Mesodermal cell (in vitro differentiated cells): ENCODE measurements around the gene PRMT7.

Experiments
- H3K27ac ChIP-seq: 2 replicates; pipeline ENCODE4 v1.7.0; 2013; ENCODE audit warnings: mild to moderate bottlenecking, low read depth, low read length, moderate library complexity; ENCODE audit not compliant: severe bottlenecking
- H3K36me3 ChIP-seq: 2 replicates; pipeline ENCODE4 v1.7.1; 2013; ENCODE audit warnings: mild to moderate bottlenecking, low read length, moderate library complexity; ENCODE audit not compliant: control insufficient read depth, insufficient read depth
- H3K4me1 ChIP-seq: one replicate; pipeline ENCODE4 v1.7.1; 2013; ENCODE audit warnings: mild to moderate bottlenecking, low read length; ENCODE audit not compliant: insufficient read depth, control insufficient read depth, poor library complexity, severe bottlenecking
- H3K4me3 ChIP-seq: 2 replicates; pipeline ENCODE4 v1.7.0; 2013; ENCODE audit warnings: low read length, control low read depth, mild to moderate bottlenecking; ENCODE audit not compliant: insufficient read depth, poor library complexity, severe bottlenecking; ENCODE audit errors: extremely low read depth
- H3K9me3 ChIP-seq: 2 replicates; pipeline ENCODE4 v1.7.1; 2013; ENCODE audit warnings: mild to moderate bottlenecking, low read length, moderate library complexity; ENCODE audit not compliant: control insufficient read depth
- WGBS, 2 experiments: methylation state at CpG; one replicate each; pipeline ENCODE4 v1.1.5; 2013; ENCODE audit warnings: missing lambda C conversion rate in 2 of 2; ENCODE audit not compliant: insufficient coverage in 2 of 2; 5-methylcytosine and 5-hydroxymethylcytosine counted together

PRMT7 gene

DNA sequence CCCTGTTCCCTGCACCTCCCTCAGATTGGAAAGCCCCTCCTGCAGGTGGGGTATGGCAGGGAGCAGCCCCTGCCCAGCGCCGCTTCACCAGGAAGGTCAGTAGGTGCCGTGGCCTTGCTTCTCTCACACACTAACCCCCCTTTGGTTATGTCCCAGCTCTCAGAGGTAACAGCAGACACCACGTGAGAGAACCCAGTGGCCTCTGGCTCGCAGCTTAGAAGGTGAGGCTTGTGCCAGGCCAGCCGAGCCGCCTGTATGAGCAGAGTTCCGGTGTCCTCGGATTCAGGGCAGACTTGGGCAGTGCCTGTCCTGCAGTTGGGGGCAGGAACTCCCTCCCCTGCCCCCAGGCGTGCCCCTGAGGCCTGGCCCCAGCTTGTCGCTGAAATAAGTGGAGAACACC lies 47.1 kb downstream of the PRMT7 start:
- H3K4me1 ChIP-seq = no peaks in the 10 kb centered on the region
- 91 to 99% methylated on average over 9 of the region's 11 CpGs for WGBS, 2 experiments
- H3K9me3 ChIP-seq = no peaks in the 10 kb centered on the region
- H3K4me3 ChIP-seq = no peak overlapping the region
- peaks cover 48% of the 10 kb centered on the region for H3K36me3 ChIP-seq
- H3K27ac ChIP-seq = no peak overlapping the region

DNA sequence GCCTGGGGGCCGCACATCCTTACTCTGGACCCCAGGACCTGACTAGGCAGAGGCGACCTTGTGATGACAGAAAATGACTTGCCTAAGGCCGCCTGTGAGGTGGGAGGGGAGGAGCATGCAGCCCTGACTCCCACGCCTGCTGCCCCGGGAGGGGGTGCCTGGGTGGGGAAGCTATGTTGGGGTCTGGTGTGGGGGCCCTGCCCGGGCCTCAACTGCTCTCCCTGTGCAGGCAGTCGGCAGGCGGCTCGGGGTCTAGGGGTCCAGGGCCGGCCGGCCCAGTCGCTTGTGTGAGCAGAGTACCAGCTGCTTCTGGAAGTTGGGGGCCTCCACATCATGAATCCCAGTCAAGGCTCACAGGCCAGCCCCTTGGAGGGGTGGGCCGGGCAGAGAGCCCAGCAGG lies 48.1 kb downstream of the PRMT7 start:
- Histone ChIP-seq H3K9me3 (no peaks in the 10 kb centered on the region), H3K27ac (no peak overlapping the region), H3K4me1 (peaks cover under 1% of the 10 kb centered on the region), H3K4me3 (no peak overlapping the region), H3K36me3 (peaks cover 38% of the 10 kb centered on the region)
- WGBS, 2 experiments = 95 to 98% methylated on average over 10 to 11 of the region's 13 CpGs

DNA sequence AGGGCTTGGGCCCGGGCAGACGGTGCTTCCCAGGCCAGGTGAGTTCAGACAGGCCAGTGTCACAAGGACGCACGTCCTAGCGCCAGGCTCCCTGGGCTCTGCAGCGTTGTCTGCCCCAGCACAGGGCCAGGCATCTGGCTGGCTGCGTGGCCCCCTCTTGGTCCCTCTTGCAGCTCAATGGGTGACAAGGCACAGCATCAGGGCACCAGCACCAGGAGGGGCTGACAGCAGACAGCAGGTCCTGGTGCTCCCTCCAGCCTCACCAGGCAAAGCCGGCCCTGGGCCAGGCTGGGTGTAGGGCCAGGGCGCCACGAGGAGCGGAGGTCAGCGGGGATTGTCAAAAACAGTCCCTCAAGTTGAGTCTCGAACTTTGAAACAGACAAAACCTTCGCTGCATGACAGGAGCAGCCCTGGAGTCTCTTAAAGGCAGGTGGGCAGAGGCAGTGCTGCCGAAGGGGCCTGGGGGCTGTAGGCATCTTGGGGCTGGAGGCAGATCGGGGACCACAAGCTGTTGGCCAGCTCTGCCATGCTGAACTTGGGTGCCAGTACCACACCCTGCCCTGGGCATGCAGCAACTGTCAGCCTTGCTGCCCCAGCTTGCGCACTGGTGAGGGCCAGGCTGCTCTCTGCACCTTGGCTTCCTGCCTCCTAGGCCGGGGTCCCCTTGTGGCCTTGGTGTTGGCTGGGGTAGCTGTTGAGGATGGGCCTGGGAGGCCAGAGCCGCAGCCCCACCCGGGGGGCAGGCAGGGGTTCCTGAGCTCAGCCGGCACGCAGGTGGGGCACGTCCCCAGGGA lies 48.8 kb downstream of the PRMT7 start:
- peaks cover 7% of the 10 kb centered on the region for H3K4me1 ChIP-seq
- no peaks in the 10 kb centered on the region for H3K9me3 ChIP-seq
- peaks cover 32% of the 10 kb centered on the region for H3K36me3 ChIP-seq
- H3K4me3 ChIP-seq = no peak overlapping the region
- WGBS, 2 experiments = 93 to 97% methylated on average over 18 to 23 of the region's 23 CpGs
- no peak overlapping the region for H3K27ac ChIP-seq

DNA sequence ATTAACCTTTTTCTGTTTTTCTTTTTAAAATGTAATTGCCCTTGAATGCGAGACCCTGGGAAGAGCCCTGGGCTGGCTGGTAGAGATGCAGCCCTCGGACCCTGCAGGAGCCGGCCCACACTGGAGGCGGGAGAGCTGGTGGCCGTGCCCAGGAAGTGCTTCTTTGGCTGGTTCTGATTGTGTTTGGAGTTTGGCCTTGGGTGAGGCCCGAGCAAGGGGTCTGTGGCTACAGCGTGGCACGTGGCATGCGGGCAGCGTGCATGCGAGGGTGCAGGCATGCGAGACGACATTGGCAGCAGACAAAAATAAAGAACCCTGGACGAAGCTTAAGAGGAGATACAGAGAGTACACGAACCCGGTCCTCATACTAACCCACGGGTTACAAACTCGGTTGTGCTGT lies 49.7 kb downstream of the PRMT7 start:
- WGBS, 2 experiments = 92 to 94% methylated on average over 17 to 18 of the region's 18 CpGs
- Histone ChIP-seq H3K9me3 (no peaks in the 10 kb centered on the region), H3K4me3 (no peak overlapping the region), H3K4me1 (peaks cover 7% of the 10 kb centered on the region), H3K36me3 (peaks cover 26% of the 10 kb centered on the region), H3K27ac (no peak overlapping the region)

DNA sequence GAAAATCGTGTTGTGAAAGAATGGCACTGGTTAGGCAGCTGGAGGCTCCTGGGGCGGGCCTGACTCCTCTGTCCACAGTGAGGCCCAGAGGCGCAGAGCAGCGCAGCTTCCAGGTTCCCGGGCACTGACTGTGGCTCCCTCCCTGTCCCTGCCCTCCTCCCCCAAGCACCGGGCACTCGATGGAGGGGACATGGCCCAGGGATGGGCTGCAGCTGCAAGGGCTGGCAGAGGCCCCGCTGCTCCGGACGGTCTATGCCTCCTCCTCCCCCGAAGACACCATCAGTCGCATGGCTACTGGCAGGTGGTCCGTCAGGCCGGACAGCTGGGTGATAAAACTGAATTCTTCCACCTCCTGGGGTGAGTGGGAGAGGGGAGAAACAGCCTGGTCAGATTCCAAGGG lies 50.1 kb downstream of the PRMT7 start:
- H3K27ac ChIP-seq = no peak overlapping the region
- no peaks in the 10 kb centered on the region for H3K9me3 ChIP-seq
- H3K4me3 ChIP-seq = no peak overlapping the region
- H3K4me1 ChIP-seq = peaks cover 7% of the 10 kb centered on the region
- H3K36me3 ChIP-seq = peaks cover 21% of the 10 kb centered on the region
- 81 to 86% methylated on average over 5 to 10 of the region's 14 CpGs for WGBS, 2 experiments

DNA sequence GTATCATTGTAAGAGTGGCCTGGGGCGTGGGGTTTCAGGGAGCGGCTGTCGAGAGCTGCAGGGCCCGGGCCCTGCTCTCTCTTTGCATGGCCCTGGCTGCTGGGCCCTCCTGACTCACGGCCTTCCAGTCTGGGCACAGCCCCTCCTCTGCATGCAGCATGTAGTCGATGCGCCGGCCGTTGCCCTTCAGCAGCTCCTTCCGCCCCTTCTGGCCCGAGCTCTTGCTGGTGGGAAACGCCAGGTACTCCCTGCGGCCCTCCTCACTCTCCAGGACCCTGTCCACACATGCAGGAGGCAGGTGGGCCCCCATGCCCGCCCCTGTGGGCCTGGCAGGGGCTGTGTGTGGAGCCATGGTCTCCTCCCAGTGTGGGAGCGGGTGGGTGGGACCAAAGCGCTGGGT lies 50.7 kb downstream of the PRMT7 start:
- WGBS, 2 experiments = 81 to 88% methylated on average over 5 to 13 of the region's 16 CpGs
- Histone ChIP-seq H3K4me3 (no peak overlapping the region), H3K4me1 (peaks cover 7% of the 10 kb centered on the region), H3K36me3 (peaks cover 19% of the 10 kb centered on the region), H3K9me3 (no peaks in the 10 kb centered on the region), H3K27ac (no peak overlapping the region)

DNA sequence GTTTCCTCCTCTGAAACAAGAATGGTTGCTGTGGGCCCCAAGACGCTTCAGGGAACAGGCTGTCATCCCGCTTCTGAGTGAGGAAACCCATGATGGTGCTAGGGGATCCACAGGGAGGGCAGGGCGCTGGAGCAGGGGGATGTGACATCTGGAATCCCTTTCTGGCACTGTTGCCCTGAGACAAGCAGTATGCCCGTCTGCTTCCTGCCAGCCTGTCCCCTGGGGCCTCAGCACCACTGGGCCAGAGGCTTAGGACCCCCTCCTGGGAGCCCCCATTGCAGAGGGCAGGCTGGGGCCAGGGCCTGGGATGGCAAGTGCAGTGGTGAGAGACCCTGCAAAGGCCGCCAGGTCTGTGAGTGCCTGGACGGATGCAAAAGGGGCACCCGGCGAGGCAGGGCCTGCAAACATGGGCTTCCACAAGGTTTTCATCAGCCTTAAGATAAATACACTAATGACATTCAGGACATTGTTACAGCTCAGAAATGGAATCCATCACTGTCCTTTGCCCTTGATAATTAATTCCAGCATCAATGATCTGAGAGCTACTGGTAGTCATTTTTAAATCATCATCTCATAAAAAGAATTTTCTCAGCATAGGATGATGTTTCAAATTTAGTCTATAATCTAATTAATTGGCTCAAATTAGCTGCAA lies 51.6 kb downstream of the PRMT7 start:
- Histone ChIP-seq H3K4me3 (no peak overlapping the region), H3K9me3 (no peaks in the 10 kb centered on the region), H3K27ac (no peak overlapping the region), H3K4me1 (peaks cover 7% of the 10 kb centered on the region), H3K36me3 (peaks cover 12% of the 10 kb centered on the region)
- 89 to 94% methylated on average over 8 of the region's 8 CpGs for WGBS, 2 experiments

DNA sequence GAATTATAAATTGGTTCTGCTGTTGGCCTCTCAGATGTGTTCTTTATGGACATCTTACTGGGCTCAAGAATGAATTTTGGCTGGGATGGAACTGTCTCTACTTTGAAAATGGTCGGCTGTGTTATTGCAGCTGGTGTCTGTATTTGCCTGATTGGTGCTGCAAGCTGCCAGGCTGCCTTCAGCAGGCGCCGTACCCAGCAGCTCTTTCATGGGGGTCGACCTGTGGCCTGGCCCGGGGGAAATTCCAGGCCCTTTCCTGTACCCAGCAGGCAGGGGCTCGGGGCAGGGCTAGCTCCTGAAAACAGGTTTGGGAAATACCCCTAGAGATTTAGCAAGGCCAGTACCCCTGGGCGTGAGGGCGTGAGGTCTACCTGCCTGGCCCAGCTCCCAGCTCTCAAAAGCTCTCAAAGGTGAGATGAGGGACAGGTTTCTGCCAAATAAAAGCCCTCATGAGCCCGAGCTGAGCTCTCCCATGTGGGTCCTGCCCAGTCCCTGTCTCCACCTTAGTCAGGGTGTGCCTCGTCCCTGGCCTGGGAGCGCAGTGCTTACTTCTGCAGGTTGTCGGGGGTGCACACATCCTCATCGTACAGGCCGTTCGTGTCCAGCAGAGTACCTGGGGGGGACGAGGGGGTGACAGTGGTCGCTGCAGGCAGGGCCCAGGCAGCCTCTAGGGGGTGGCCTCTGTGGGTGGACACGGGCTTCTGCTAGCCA lies 52.3 kb downstream of the PRMT7 start:
- H3K4me1 ChIP-seq = peaks cover 7% of the 10 kb centered on the region
- no peaks in the 10 kb centered on the region for H3K9me3 ChIP-seq
- peaks cover 5% of the 10 kb centered on the region for H3K36me3 ChIP-seq
- WGBS, 2 experiments = 90 to 91% methylated on average over 17 to 18 of the region's 18 CpGs
- H3K27ac ChIP-seq = no peak overlapping the region
- no peak overlapping the region for H3K4me3 ChIP-seq

DNA sequence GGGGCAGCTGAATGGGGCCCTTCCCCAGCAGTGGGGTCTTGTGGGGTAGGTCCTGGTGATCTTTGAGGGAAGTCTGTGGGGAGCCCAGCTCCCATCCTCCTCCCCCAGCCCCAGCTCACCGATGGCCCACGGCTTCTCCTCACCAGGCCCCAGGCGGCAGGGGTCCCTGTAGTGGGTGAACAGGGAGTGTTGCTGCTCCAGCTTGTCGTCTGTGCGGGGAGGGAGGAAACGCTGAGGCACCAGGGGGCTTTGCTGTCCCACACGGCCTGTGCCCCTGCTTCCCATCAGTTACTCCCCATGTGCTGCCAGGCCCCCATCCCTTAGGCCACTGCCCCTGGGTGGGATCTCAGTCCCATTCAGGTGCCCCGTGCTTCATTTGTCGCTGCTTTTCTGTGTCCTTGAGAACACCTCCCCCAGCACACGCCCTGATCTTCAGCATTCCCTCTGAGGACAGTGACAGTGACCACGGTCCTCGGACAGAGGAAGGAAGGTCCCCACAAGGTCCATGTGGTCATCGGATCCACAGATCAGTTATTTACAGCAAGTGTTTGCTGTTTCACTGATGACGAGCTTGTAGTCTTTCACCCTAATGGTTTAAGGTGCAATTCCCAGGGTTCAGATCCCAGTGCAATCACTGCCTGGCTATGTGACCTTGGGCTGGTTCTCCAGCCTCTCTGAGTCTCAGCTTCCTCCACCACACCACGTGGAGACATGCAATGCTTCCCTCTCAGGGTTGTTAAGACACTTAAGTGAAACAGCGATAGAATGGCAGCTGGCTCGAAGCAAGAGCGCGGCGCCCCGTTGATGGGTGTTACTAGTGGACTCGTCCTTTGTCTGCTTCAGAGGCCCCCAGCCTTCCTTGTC lies 53.1 kb downstream of the PRMT7 start:
- WGBS, 2 experiments = 87% methylated on average over 17 to 21 of the region's 22 CpGs
- no peak overlapping the region for H3K4me3 ChIP-seq
- H3K36me3 ChIP-seq = no peaks in the 10 kb centered on the region
- peaks cover 7% of the 10 kb centered on the region for H3K4me1 ChIP-seq
- H3K9me3 ChIP-seq = no peaks in the 10 kb centered on the region
- H3K27ac ChIP-seq = no peak overlapping the region

DNA sequence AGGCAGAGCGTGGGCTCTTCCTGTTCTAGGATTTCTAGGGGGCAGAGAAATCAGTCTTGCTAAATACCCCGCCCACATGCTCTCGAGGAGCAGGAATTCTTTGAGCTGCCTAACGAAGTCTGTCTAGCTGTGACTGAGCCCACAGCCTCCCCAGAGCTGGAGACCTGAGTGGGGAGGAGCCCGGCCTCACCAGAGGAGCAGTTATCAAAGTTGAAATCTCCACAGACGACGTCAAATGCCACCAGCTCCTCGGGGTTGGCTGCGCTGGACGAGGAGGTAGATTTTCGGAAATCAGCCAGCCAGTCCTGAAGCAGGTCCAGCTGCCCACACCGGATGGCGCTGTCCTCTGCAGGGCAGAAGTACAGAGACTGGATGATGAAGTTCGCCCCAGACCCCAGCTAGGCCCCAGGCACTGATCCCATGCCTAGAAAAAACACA lies 53.8 kb downstream of the PRMT7 start:
- WGBS, 2 experiments = 79% methylated on average over 14 of the region's 14 CpGs

More for the DNA sequence above, 53.8 kb downstream of the PRMT7 start:
- no peak overlapping the region for H3K4me3 ChIP-seq
- H3K4me1 ChIP-seq = peaks cover 7% of the 10 kb centered on the region
- no peak overlapping the region for H3K27ac ChIP-seq
- H3K9me3 ChIP-seq = no peaks in the 10 kb centered on the region
- no peaks in the 10 kb centered on the region for H3K36me3 ChIP-seq
